GM12873 (cell line): ENCODE measurements around the gene NEDD4.

Experiments
- TF ChIP-seq, protein P1 (sequence below): IDR thresholded peaks from 2 replicates; pipeline ENCODE4 v1.5.1; 2012; ENCODE audit warnings: low read depth, mild to moderate bottlenecking, moderate library complexity, low read length, control low read depth; ENCODE audit not compliant: insufficient read depth; ENCODE audit errors: missing control alignments

NEDD4 gene

DNA sequence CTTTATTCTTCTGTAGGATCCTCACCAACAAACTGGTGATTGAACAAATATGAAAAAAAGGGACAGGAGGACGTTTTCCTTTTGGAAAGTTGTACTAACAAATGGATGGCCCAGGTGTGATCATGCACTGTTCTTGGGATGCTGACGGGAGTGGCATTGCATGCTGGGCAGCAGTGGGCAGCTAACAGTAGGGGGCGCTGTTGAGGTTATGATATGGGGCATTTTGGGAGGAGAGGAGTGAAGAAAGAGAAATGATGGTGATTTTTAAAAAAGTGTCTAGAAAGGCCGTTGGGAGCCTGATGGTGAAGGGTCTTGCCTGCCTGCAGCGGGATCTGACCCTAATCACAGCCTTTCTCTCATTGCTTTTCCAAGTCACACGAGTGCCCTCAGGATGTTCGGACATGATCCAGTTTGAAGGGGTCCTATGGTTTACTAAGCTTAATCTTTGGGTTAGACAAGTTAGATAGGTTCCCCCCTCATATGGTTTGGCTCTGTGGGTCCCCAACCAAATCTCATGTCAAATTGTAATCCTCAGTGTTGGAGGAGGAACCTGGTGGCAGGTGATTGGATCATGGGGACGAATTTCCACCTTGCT is 204.2 kb downstream of the NEDD4 start:
- TF ChIP-seq, protein P1, sequence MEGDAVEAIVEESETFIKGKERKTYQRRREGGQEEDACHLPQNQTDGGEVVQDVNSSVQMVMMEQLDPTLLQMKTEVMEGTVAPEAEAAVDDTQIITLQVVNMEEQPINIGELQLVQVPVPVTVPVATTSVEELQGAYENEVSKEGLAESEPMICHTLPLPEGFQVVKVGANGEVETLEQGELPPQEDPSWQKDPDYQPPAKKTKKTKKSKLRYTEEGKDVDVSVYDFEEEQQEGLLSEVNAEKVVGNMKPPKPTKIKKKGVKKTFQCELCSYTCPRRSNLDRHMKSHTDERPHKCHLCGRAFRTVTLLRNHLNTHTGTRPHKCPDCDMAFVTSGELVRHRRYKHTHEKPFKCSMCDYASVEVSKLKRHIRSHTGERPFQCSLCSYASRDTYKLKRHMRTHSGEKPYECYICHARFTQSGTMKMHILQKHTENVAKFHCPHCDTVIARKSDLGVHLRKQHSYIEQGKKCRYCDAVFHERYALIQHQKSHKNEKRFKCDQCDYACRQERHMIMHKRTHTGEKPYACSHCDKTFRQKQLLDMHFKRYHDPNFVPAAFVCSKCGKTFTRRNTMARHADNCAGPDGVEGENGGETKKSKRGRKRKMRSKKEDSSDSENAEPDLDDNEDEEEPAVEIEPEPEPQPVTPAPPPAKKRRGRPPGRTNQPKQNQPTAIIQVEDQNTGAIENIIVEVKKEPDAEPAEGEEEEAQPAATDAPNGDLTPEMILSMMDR, result peak; percentile 70

DNA sequence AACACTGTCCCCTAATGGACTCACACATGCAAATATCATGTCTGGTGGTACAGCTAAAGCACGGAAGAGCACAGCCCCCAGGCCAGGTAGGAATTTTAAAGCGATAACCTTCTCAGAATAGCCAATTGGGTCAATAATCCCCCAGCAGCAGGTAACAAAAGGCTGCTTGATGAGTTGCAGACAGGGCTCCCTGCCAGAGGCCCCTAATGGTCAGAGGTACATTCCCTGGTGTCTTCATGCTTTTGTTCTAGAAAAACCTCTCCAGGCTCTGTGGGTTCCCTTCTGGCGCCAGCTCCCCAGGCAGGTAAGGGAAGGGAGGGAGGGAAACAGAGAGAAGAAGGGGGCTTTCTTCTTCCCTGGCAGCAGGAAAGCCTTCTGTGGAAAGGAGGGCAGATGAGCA is 207.1 kb downstream of the NEDD4 start:
- TF ChIP-seq, protein P1, result no peak

DNA sequence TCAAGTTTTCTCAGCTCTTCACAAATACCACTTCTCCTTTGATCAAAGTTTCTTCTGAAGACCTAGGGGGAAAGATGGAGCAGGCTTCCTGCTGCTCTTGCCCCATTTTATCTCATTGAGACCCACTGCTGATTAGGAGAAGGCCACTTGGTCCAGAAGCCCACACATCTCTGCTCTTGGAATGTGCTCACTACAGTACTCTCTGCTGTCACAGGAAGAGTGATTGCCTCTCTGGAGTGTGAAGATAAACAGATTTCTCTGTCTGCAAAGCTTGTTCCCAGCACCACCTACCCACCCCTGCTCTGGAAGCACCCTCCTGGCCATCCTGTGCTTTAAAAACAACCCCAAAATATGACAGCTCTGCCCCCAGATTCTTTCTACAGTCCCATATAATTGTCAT is 209.1 kb downstream of the NEDD4 start:
- TF ChIP-seq, protein P1, result no peak

GRCh38 chr15:55782901-55783300 is 210.5 kb downstream of the NEDD4 start:
- TF ChIP-seq, protein P1, result no peak

- TF ChIP-seq, protein P1, result no peak
Measured at GRCh38 chr15:55780292-55780691, 213.1 kb downstream of the NEDD4 start.

- TF ChIP-seq, protein P1, result no peak
Measured at GRCh38 chr15:55778932-55779331, 214.5 kb downstream of the NEDD4 start.
